SK-N-SH treated with all-trans-retinoic acid at 6 μM for 48 hours (cell line): ENCODE results near the gene DUSP16.

Experiments used
- ARNTL ChIP-seq: fragments of 450-650 bp; formaldehyde crosslinking; IDR thresholded peaks from 2 replicates; pipeline ENCODE4 v1.5.0; 2020; ENCODE audit warnings: low read depth, mild to moderate bottlenecking, moderate library complexity, borderline replicate concordance
- CREB5 ChIP-seq: fragments of 250-450 bp; sonication (Bioruptor Pico); IDR thresholded peaks from 2 replicates; pipeline ENCODE4 v1.5.1; 2020; ENCODE audit warnings: low read depth, mild to moderate bottlenecking, moderate library complexity
- CSDC2 ChIP-seq: fragments of 250-450 bp; sonication (Bioruptor Pico); IDR thresholded peaks from 2 replicates; pipeline ENCODE4 v1.5.0; 2020; ENCODE audit warnings: mild to moderate bottlenecking, moderate library complexity
- ISL1 ChIP-seq: fragments of 250-450 bp; sonication (Bioruptor Pico); IDR thresholded peaks from 2 replicates; pipeline ENCODE4 v2.1.2; 2022; ENCODE audit warnings: mild to moderate bottlenecking, moderate library complexity
- OSR1 ChIP-seq: fragments of 250-450 bp; sonication (Bioruptor Pico); IDR thresholded peaks from 2 replicates; pipeline ENCODE4 v1.8.0; 2022; ENCODE audit warnings: moderate library complexity, mild to moderate bottlenecking, inconsistent platforms
- TSHZ2 ChIP-seq: fragments of 250-450 bp; sonication (Bioruptor Pico); IDR thresholded peaks from 2 replicates; pipeline ENCODE4 v1.5.0; 2020; ENCODE audit warnings: mild to moderate bottlenecking, moderate library complexity
- ZFP3 ChIP-seq: fragments of 250-450 bp; sonication (Bioruptor Pico); IDR thresholded peaks from 2 replicates; pipeline ENCODE4 v1.5.0; 2020; ENCODE audit warnings: mild to moderate bottlenecking, moderate library complexity
- ZNF70 ChIP-seq: fragments of 450-650 bp; formaldehyde crosslinking; IDR thresholded peaks from 2 replicates; pipeline ENCODE4 v1.5.0; 2020; ENCODE audit warnings: mild to moderate bottlenecking, moderate library complexity

- TF ChIP-seq ISL1 (CRISPR knock-in tag), result no peak
- TF ChIP-seq ARNTL (CRISPR knock-in tag), result no peak
- no peak for TF ChIP-seq ZNF70 (CRISPR knock-in tag)
- no peak for TF ChIP-seq CSDC2 (CRISPR knock-in tag)
- TF ChIP-seq ZFP3 (CRISPR knock-in tag), result no peak
- no peak for TF ChIP-seq OSR1
- no peak for TF ChIP-seq CREB5 (CRISPR knock-in tag)
- TF ChIP-seq TSHZ2 (CRISPR knock-in tag), result no peak
These were observed 20.2 kb upstream of the DUSP16 start for GRCh38 chr12:12582895-12583303.
